HepG2 (cell line): ENCODE data around the gene UAP1L1. TPM values are rescaled to one million over a fixed set of nuclear protein-coding genes. Genes with fewer than 3 reads are reported as not detected.

Experiments used
- ATAC-seq: fragments of 200-7000 bp; cut with Tn5 transposase; 3 replicates; pipeline ENCODE4 v1.9.1; 2020; ENCODE audit warnings: mild to moderate bottlenecking, moderate library complexity
- BruUV-seq: library from RNA; stranded (reverse); fragments of 400-500 nt; replicated peaks from 2 replicates; lab custom pipeline; 2021; lab: Mats Ljungman, UMichigan
- CTCF ChIA-PET: fragments of 300-600 bp; formaldehyde crosslinking; extraction: SDS; loops from one replicate; lab custom pipeline; 2021; ENCODE audit warnings: low total read pairs, inconsistent platforms, low intra/inter-chr PET ratio; lab: Yijun Ruan, JAX
- POLR2A ChIA-PET: fragments of 350-600 bp; sonication (Branson Sonifier 250); formaldehyde crosslinking; loops from one replicate; lab custom pipeline; 2020; ENCODE audit warnings: antibody characterized with exemption, inconsistent platforms; lab: Yijun Ruan, JAX
- DNase-seq: peaks from one replicate; pipeline ENCODE4 v3.0.0-alpha.2; 2015; ENCODE audit warnings: low spot score
- FAIRE-seq: peaks from 3 replicates; lab custom pipeline; 2011; peaks lifted over from hg19 to GRCh38; lab: Jason Lieb, UNC
- H2AFZ ChIP-seq: one replicate; pipeline ENCODE4 v1.6.1; 2011; ENCODE audit warnings: low read length, inconsistent platforms
- H3K27ac ChIP-seq: fragments of 300-600 bp; 3 replicates; pipeline ENCODE4 v1.8.0; 2011; ENCODE audit warnings: mixed run types, mild to moderate bottlenecking, mixed read lengths, low read length, inconsistent platforms; ENCODE audit not compliant: insufficient read depth; ENCODE audit errors: extremely low read length
- H3K27me3 ChIP-seq, 2 experiments: fragments of 200-600 bp in 1 of 2; 2 replicates in 1 of 2; 3 replicates in 1 of 2; pipeline versions ENCODE4 v1.6.0 to v1.8.0; 2011; ENCODE audit warnings: low read length in 2 of 2, mild to moderate bottlenecking in 2 of 2, moderate library complexity in 2 of 2, inconsistent platforms in 1 of 2; ENCODE audit not compliant: insufficient read depth in 2 of 2, control insufficient read depth in 1 of 2
- H3K36me3 ChIP-seq, 2 experiments: fragments of 200-600 bp in 1 of 2; replicated peaks in 1 of 2; 2 replicates in 1 of 2; 3 replicates in 1 of 2; pipeline versions ENCODE4 v1.5.1 to v1.8.0; 2011; ENCODE audit warnings: low read length in 2 of 2, inconsistent platforms in 1 of 2; ENCODE audit not compliant: insufficient read depth in 2 of 2, control insufficient read depth in 1 of 2
- H3K4me1 ChIP-seq: 2 replicates; pipeline ENCODE4 v1.5.1; 2012; ENCODE audit warnings: low read length, inconsistent platforms; ENCODE audit not compliant: insufficient read depth
- H3K4me2 ChIP-seq: 2 replicates; pipeline ENCODE4 v1.6.0; 2011; ENCODE audit warnings: low read depth, low read length, inconsistent platforms
- H3K4me3 ChIP-seq, 3 experiments: fragments of 200-600 bp in 1 of 3; sonication (generic), shearing (Covaris generic) in 1 of 3; replicated peaks in 1 of 3; 2 replicates each; pipeline ENCODE4 v1.5.1; 2011 to 2016; ENCODE audit warnings: low read length in 3 of 3, inconsistent platforms in 2 of 3, low read depth in 2 of 3, mild to moderate bottlenecking in 2 of 3, control low read depth in 1 of 3, mixed read lengths in 1 of 3; ENCODE audit not compliant: insufficient read depth in 1 of 3
- H3K79me2 ChIP-seq: one replicate; pipeline ENCODE4 v1.6.1; 2011; ENCODE audit warnings: low read length, inconsistent platforms; ENCODE audit not compliant: insufficient read depth
- H3K9ac ChIP-seq: 2 replicates; pipeline ENCODE4 v1.6.0; 2011; ENCODE audit warnings: mild to moderate bottlenecking, low read depth, low read length, inconsistent platforms; ENCODE audit not compliant: insufficient read depth
- H3K9me3 ChIP-seq: 2 replicates; pipeline ENCODE4 v1.5.1; 2012; ENCODE audit warnings: mild to moderate bottlenecking, low read length
- H4K20me1 ChIP-seq: 2 replicates; pipeline ENCODE4 v1.6.0; 2011; ENCODE audit warnings: inconsistent platforms, mild to moderate bottlenecking, low read length, moderate library complexity; ENCODE audit not compliant: insufficient read depth
- CEBPB ChIP-seq: IDR thresholded peaks from 2 replicates; pipeline ENCODE4 v1.6.1; 2011; ENCODE audit warnings: low read depth, low read length, improper control_type of control experiment, borderline replicate concordance
- CEBPG ChIP-seq: IDR thresholded peaks from 2 replicates; pipeline ENCODE4 v1.6.1; 2016
- NKX3-1 ChIP-seq: sonication (generic); formaldehyde crosslinking; IDR thresholded peaks from 2 replicates; pipeline ENCODE4 v1.5.0; 2020; ENCODE audit warnings: missing genetic modification reagents
- PBX3 ChIP-seq: sonication (generic); formaldehyde crosslinking; IDR thresholded peaks from 2 replicates; pipeline ENCODE4 v1.8.1; 2023; ENCODE audit warnings: missing genetic modification reagents, inconsistent platforms, borderline replicate concordance
- ZNF101 ChIP-seq: sonication (generic); formaldehyde crosslinking; IDR thresholded peaks from 2 replicates; pipeline ENCODE4 v1.4.0; 2020; ENCODE audit warnings: mild to moderate bottlenecking, low read depth, missing genetic modification reagents, borderline replicate concordance
- ZNF18 ChIP-seq: sonication (generic); formaldehyde crosslinking; IDR thresholded peaks from 2 replicates; pipeline ENCODE4 v1.8.0; 2022; ENCODE audit warnings: mild to moderate bottlenecking, missing genetic modification reagents; ENCODE audit not compliant: insufficient replicate concordance
- ZNF530 ChIP-seq: sonication (generic); formaldehyde crosslinking; IDR thresholded peaks from 2 replicates; pipeline ENCODE4 v1.5.0; 2020; ENCODE audit warnings: low read depth, mild to moderate bottlenecking, missing genetic modification reagents
- WGBS: methylation state at CpG from one replicate; pipeline ENCODE4 v1.1.6; 2017; ENCODE audit warnings: low lambda C conversion rate; 5-methylcytosine and 5-hydroxymethylcytosine counted together
- in situ Hi-C: cut with HindIII; loops from 2 replicates; pipeline ENCODE4 v1.10.0; 2017; ENCODE audit warnings: low pct_unique_long_range_greater_than_20kb; ENCODE audit not compliant: extremely low pct_ligation_motif_present
- intact Hi-C: fragments of 100-400 bp; cut with micrococcal nuclease; formaldehyde crosslinking; loops from one replicate; pipeline ENCODE4 v1.10.0; 2022; ENCODE audit not compliant: unreplicated experiment
- polyA plus RNA-seq, 8 experiments: library from polyadenylated mRNA; depleted of rRNA in 3 of 8; stranded (reverse) in 7 of 8; unstranded in 1 of 8; fragments of >200 nt; fragmentation: Illumina TruSeq in 4 of 8; extraction: Trizol in 4 of 8; gene quantifications; 2 replicates each; pipeline versions ENCODE4 v1.2.1 to v1.2.3, GENCODE V29; 2011 to 2016; ENCODE audit warnings: low read depth in 4 of 8, missing spikeins in 1 of 8, mixed read lengths in 1 of 8; ENCODE audit not compliant: insufficient read depth in 1 of 8
- total RNA-seq, 5 experiments: library from RNA; depleted of rRNA; stranded (reverse); fragments of >200 nt; fragmentation: Illumina TruSeq; extraction: Trizol; gene quantifications; 2 replicates each; pipeline ENCODE4 v1.2.3, GENCODE V29; 2016; ENCODE audit warnings: low read depth in 1 of 5
- TF ChIP-seq, protein P1 (sequence below): sonication (generic); formaldehyde crosslinking; IDR thresholded peaks from 2 replicates; pipeline ENCODE4 v1.8.1; 2023; ENCODE audit warnings: missing genetic modification reagents, mild to moderate bottlenecking, borderline replicate concordance
- TF ChIP-seq, protein P2 (sequence below): sonication (generic); formaldehyde crosslinking; IDR thresholded peaks from 2 replicates; pipeline ENCODE4 v1.9.0; 2021; ENCODE audit warnings: mild to moderate bottlenecking, missing genetic modification reagents
- TF ChIP-seq, protein P3 (sequence below): sonication (generic); formaldehyde crosslinking; IDR thresholded peaks from 2 replicates; pipeline ENCODE4 v1.4.0; 2020; ENCODE audit warnings: missing genetic modification reagents

Gene UAP1L1
- total and polyA plus RNA-seq, 2 of the 13 experiments (the other 11 are each of a cell fraction or from before 2014, with no cell fraction given) = 5.4 to 6.4 TPM

DNA sequence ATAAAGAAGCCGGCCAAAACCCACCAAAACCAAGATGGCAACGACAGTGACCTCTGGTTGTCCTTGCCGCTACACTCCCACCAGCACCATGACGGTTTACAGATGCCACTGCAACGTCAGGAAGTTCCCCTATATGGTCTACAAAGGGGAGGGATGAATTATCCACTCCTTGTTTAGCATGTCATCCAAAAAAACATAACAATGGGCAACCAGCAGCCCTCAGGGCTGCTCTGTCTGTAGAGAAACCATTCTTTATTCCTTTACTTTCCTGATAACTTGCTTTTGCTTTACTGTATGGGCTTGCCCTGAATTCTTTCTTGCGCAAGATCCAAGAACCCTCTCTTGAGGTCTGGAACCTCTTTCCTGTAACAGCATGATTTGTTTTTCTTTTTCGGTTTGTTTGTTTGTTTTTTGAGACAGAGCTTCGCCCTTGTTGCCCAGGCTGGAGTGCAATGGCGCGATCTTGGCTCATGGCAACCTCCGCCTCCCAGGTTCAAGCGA, 2.0 kb upstream of the UAP1L1 start:
- BruUV-seq = no TSS peak
- no peaks in the 10 kb centered on the region for H4K20me1 ChIP-seq
- no peaks in the 10 kb centered on the region for H3K79me2 ChIP-seq
- H3K27me3 ChIP-seq = no peaks in the 10 kb centered on the region
- H3K36me3 ChIP-seq = peaks cover 3 to 5% of the 10 kb centered on the region in 2 experiments; a peak in 3 of 5 replicates
- H3K4me1 ChIP-seq = peaks cover 52% of the 10 kb centered on the region
- ATAC-seq = no peak
- POLR2A ChIA-PET = interaction anchor here (2.9 kb wide), 1 partner anchor 11 kb away, joined by 30 read pairs; the partner anchor contains the start of gene MAN1B1
- H3K4me2 ChIP-seq = no peak overlapping the region
- H3K9ac ChIP-seq = no peak overlapping the region
- intact Hi-C loops = no loop called here
- in situ Hi-C loops = no loop called here
- CTCF ChIA-PET = no interaction called here
- H3K9me3 ChIP-seq = no peaks in the 10 kb centered on the region
- no peak for DNase-seq
- TF ChIP-seq, protein P1, sequence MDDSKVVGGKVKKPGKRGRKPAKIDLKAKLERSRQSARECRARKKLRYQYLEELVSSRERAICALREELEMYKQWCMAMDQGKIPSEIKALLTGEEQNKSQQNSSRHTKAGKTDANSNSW (CRISPR knock-in tag) = no peak
- TF ChIP-seq CEBPG (CRISPR knock-in tag) (0 out of 2 replicates have a peak, but pooled peaks have one; percentile 7), NKX3-1 (no peak), ZNF101 (CRISPR knock-in tag) (no peak), ZNF18 (no peak), CEBPB (peak; percentile 71; the same call in 1 of the 2 replicates), PBX3 (CRISPR knock-in tag) (no peak), ZNF530 (no peak)
- TF ChIP-seq, protein P2, sequence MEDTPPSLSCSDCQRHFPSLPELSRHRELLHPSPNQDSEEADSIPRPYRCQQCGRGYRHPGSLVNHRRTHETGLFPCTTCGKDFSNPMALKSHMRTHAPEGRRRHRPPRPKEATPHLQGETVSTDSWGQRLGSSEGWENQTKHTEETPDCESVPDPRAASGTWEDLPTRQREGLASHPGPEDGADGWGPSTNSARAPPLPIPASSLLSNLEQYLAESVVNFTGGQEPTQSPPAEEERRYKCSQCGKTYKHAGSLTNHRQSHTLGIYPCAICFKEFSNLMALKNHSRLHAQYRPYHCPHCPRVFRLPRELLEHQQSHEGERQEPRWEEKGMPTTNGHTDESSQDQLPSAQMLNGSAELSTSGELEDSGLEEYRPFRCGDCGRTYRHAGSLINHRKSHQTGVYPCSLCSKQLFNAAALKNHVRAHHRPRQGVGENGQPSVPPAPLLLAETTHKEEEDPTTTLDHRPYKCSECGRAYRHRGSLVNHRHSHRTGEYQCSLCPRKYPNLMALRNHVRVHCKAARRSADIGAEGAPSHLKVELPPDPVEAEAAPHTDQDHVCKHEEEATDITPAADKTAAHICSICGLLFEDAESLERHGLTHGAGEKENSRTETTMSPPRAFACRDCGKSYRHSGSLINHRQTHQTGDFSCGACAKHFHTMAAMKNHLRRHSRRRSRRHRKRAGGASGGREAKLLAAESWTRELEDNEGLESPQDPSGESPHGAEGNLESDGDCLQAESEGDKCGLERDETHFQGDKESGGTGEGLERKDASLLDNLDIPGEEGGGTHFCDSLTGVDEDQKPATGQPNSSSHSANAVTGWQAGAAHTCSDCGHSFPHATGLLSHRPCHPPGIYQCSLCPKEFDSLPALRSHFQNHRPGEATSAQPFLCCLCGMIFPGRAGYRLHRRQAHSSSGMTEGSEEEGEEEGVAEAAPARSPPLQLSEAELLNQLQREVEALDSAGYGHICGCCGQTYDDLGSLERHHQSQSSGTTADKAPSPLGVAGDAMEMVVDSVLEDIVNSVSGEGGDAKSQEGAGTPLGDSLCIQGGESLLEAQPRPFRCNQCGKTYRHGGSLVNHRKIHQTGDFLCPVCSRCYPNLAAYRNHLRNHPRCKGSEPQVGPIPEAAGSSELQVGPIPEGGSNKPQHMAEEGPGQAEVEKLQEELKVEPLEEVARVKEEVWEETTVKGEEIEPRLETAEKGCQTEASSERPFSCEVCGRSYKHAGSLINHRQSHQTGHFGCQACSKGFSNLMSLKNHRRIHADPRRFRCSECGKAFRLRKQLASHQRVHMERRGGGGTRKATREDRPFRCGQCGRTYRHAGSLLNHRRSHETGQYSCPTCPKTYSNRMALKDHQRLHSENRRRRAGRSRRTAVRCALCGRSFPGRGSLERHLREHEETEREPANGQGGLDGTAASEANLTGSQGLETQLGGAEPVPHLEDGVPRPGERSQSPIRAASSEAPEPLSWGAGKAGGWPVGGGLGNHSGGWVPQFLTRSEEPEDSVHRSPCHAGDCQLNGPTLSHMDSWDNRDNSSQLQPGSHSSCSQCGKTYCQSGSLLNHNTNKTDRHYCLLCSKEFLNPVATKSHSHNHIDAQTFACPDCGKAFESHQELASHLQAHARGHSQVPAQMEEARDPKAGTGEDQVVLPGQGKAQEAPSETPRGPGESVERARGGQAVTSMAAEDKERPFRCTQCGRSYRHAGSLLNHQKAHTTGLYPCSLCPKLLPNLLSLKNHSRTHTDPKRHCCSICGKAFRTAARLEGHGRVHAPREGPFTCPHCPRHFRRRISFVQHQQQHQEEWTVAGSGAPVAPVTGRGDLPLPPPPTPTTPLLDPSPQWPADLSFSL (CRISPR knock-in tag) = no peak
- TF ChIP-seq, protein P3, sequence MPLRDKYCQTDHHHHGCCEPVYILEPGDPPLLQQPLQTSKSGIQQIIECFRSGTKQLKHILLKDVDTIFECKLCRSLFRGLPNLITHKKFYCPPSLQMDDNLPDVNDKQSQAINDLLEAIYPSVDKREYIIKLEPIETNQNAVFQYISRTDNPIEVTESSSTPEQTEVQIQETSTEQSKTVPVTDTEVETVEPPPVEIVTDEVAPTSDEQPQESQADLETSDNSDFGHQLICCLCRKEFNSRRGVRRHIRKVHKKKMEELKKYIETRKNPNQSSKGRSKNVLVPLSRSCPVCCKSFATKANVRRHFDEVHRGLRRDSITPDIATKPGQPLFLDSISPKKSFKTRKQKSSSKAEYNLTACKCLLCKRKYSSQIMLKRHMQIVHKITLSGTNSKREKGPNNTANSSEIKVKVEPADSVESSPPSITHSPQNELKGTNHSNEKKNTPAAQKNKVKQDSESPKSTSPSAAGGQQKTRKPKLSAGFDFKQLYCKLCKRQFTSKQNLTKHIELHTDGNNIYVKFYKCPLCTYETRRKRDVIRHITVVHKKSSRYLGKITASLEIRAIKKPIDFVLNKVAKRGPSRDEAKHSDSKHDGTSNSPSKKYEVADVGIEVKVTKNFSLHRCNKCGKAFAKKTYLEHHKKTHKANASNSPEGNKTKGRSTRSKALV (CRISPR knock-in tag) = no peak
- H3K4me3 ChIP-seq = no peak overlapping the region
- no peak for FAIRE-seq
- no peak overlapping the region for H3K27ac ChIP-seq
- WGBS = 73% methylated on average over 12 of the region's 12 CpGs
- no peak overlapping the region for H2AFZ ChIP-seq
